GM19397 (cell line): ENCODE data around the gene WFIKKN1.

Experiments used
- ATAC-seq: cut with Tn5 transposase; IDR thresholded peaks from one replicate; pipeline ENCODE4 v1.9.1; 2021; ENCODE audit warnings: mild to moderate bottlenecking, moderate library complexity; ENCODE audit not compliant: unreplicated experiment

The WFIKKN1 gene

DNA sequence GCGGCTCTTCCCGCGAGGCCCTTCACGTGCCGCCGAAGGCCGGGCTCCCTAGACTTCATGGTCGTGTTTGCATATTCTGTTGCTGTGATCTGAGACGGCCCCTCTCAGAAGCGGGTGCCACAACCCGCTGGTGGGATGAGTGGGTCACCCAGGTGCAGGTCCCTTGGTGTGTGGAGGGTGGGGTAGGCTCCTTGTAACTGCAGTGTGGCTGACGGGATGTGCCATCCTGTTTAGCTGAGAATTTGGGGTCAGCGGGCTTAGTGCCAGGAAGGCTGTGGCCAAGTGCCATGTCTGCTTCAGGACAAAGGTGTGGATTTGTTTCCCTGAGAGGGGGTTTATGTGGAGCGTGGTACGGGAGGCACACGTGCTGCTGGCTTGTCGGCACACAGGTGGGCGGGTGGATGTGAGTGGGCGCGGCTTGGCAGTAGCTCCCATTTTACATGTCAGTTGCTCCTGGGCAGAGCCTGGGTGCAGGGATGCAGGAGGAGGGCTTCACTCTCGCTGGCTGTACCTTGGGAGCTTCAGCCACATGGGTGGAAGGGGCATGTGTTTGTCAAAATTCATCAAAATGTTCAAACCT is 9.2 kb upstream of the WFIKKN1 start:
- ATAC-seq: no peak

DNA sequence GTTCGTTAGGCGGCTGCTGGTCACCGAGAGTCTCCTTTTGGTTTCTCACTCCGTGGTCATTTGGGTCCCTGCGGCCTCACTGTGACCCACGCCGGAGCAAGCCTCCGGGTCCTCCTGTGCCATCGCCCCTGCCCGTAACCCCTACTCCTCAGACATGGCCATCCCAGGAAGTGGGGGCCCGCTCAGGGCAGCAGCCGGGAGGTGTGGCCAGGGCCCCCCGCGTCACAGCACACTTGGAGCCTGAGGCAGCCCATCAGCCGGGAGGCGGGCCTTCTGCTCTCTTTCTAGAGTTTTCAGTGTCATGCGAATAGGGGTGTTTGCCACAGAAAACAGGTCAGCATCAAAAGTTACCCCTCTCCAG is 7.9 kb upstream of the WFIKKN1 start:
- no peak for ATAC-seq

DNA sequence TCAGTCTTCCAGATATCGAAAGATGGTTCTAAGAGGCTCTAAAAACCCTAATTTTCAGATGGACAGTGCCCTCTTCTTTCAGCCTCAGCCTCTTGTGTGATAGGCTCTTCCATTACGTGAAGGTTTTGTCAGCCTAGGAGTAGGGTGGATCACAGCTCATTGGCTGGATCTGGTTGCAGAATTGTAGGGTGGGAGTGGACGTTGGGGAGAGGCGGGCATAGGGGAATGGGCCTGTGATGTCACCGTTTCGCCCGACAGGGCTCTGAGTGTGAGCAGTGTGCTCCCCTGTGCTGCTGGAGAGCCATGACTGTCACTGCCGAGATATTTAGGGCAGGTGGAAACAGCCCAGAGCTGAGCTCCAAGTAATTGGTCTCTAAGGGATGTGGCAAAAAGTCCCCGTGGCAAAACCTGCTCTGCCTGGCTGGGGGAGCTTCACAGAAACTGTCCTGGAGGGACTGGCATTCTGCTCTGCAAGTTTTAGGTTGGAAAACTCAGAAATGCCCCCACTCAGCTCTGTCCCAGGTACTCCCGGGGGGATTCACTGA is 6.2 kb upstream of the WFIKKN1 start:
- ATAC-seq: no peak

DNA sequence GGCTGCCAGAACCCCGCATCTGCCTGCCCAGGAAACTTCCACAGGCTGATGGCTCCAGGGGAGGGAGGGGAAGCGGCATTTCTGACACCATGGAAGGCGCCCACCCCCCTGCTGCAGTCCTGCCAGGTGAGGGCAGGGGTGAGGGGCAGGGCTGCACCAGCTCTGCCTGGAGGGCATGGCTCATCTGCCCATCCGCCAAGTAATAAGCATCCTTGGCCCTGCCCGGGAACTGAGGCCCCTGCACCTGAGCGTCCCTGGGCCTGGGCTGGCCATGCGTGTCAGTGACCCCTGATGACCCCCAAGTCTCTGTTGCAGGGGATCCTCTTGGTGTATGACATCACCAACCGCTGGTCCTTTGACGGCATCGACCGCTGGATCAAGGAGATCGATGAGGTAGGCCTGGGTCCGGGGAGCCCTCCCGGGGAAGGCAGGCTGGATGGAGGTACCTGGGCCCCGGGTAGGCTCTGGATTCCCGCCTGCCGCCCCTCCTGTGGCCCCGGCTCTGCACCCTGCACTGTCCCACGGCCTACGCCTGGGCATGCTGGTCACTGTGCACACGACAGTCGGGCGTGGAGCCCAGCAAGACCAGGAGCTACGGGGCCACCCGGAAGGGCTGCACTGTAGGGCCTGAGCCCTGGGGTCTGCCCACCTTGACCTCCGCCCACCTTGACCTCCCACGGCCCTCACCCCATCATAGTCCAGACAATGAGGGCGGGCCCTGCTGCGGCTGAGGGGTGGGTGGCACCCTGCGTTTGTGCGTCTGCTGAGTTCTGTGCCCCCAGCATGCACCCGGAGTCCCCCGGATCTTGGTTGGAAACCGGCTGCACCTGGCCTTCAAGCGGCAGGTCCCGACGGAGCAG is 5.4 kb upstream of the WFIKKN1 start:
- no peak for ATAC-seq

- no peak for ATAC-seq
These were observed 4.6 kb upstream of the WFIKKN1 start for GRCh38 chr16:625977-626765.

DNA sequence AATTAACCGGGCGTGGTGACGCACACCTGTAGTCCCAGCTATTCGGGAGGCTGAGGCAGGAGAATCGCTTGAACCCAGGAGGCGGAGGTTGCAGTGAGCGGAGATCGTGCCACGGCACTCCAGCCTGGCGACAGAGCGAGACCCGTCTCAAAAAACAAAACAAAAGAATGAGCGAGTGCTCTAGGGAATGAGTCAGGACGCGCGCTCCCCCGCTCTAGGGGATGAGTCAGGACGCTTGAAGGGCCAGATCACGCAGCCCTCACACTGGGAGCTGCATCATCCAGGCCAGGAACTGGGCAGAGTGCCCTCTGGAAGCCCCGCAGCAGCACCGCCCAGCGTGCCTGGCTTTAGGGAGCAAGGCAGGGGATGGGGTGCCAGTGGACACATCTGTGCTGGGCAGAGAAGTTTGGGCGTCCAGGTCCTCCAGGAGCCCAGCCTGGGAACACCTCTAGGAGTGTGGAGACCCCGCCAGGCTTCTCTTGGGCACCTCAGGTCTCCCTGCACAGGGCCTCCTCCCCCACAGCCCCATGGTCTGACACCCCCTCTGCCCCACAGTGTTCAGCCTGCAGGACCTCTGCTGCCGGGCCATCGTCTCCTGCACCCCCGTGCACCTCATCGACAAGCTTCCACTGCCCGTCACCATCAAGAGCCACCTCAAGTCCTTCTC is 3.9 kb upstream of the WFIKKN1 start:
- ATAC-seq: no peak

DNA sequence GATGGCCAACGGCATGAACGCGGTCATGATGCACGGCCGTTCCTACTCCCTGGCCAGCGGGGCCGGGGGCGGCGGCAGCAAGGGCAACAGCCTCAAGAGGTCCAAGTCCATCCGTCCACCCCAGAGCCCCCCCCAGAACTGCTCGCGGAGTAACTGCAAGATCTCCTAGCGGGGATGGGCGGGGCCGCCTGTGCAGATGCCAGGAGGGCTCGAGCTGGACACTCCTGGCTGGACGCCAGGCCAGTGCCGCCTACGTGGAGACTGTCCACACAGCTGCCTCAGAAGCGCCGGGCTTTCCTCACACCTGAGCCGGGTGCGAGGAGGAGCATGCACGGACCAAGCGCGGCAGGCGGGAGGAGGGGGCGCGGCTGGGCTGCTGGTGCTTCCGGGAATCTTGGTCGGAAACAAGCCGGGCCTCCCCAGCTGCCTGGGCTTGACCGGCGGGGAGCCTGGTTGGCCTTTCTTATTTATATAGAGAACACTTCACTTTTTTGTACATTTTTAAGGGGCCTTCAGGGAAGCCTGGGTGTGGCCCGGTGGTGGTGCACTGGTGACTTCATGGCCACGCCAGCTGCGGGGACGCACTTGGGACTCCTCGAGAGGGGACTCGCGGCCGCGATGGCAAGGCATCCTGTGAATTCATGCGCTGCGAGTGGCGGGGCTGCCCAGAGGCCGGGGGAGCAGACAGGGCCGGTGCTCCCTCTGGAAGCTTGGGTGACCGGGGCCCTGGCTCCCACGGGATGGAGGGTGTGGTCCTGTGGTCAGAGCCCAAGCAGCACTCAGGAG is 3.1 kb upstream of the WFIKKN1 start:
- no peak for ATAC-seq

GRCh38 chr16:628321-629061 is 2.3 kb upstream of the WFIKKN1 start:
- ATAC-seq: no peak

GRCh38 chr16:629185-629832 is 1.5 kb upstream of the WFIKKN1 start:
- no peak for ATAC-seq

DNA sequence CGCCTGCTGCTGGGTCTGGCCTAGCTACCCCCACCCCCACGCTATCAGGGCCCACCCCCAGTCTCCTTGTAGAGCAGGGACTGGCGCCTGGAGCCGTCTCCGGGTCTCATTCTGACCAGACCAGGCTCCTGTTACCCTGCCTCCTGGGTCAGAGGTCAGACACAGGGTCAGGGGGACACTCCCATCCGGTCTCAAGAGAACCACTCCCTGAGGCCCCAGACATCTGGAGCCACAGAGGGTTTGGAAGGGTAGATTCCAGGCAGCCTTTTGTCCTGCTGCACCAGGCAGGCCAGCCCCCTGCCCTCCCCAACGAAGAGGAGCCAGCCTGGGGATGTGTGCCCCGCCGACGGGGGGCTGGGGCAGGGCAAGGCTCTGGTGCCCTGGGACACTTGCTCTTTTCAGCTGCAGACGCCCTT is 944 bp upstream of the WFIKKN1 start:
- no peak for ATAC-seq

DNA sequence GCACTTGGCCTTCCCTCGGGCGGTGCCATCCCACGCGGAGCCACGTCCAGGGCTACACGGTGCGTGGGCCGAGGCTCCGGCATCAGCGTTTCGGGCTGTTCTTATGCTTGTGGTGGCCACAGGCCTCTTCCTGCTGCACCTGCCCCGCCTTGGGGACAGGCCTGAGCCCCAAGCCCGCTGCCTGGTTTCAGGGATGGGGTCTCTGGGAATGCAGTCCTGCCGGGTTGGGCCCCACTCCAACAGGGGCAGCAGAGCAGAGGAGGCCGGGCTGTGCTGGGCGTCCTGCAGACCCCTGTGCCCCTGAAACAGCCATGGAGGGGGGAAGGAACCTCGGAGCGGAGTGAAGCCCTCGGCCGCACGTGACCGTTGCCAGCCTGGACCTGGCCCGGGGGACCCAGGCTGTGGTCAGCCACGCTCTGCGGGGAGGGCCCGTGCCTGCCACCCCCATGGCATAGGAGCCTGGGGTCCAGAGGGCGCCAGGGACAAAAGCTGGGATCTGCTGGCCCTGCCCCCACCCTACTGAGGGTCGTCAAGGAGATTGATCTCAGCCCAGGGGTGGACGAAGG is 453 bp upstream of the WFIKKN1 start:
- ATAC-seq: no peak

DNA sequence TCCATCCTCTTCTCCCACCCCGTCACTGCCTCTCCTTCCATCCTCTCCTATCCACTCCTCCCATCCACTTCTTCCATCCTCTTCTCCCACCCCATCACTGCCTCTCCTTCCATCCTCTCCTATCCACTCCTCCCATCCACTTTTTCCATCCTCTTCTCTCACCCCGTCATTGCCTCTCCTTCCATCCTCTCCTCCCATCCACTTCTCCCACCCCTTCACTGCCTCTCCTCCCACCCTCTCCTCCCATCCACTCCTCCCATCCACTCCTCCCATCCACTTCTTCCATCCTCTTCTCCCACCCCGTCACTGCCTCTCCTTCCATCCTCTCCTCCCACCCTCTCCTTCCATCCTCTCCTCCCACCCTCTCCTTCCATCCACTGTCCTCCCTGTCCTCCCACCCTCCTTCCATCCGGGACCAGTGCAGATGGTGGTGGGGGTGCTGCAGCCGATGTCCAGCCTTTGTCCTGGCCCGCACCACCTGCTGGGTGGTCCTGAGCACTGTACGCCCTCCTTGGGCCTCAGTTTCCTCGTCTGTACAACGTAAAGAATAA is 1.1 kb downstream of the WFIKKN1 start:
- no peak for ATAC-seq

DNA sequence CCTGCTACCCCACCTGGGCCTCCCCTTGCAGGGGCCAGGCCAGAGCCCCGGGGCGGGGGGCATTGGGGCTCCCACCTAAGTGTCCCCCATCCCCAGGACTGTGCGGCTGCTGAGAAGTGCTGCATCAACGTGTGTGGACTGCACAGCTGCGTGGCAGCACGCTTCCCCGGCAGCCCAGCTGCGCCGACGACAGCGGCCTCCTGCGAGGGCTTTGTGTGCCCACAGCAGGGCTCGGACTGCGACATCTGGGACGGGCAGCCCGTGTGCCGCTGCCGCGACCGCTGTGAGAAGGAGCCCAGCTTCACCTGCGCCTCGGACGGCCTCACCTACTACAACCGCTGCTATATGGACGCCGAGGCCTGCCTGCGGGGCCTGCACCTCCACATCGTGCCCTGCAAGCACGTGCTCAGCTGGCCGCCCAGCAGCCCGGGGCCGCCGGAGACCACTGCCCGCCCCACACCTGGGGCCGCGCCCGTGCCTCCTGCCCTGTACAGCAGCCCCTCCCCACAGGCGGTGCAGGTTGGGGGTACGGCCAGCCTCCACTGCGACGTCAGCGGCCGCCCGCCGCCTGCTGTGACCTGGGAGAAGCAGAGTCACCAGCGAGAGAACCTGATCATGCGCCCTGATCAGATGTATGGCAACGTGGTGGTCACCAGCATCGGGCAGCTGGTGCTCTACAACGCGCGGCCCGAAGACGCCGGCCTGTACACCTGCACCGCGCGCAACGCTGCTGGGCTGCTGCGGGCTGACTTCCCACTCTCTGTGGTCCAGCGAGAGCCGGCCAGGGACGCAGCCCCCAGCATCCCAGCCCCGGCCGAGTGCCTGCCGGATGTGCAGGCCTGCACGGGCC is 1.9 kb downstream of the WFIKKN1 start:
- no peak for ATAC-seq

DNA sequence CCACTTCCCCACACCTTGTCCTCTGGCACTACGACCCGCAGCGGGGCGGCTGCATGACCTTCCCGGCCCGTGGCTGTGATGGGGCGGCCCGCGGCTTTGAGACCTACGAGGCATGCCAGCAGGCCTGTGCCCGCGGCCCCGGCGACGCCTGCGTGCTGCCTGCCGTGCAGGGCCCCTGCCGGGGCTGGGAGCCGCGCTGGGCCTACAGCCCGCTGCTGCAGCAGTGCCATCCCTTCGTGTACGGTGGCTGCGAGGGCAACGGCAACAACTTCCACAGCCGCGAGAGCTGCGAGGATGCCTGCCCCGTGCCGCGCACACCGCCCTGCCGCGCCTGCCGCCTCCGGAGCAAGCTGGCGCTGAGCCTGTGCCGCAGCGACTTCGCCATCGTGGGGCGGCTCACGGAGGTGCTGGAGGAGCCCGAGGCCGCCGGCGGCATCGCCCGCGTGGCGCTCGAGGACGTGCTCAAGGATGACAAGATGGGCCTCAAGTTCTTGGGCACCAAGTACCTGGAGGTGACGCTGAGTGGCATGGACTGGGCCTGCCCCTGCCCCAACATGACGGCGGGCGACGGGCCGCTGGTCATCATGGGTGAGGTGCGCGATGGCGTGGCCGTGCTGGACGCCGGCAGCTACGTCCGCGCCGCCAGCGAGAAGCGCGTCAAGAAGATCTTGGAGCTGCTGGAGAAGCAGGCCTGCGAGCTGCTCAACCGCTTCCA is 2.7 kb downstream of the WFIKKN1 start:
- ATAC-seq: no peak

DNA sequence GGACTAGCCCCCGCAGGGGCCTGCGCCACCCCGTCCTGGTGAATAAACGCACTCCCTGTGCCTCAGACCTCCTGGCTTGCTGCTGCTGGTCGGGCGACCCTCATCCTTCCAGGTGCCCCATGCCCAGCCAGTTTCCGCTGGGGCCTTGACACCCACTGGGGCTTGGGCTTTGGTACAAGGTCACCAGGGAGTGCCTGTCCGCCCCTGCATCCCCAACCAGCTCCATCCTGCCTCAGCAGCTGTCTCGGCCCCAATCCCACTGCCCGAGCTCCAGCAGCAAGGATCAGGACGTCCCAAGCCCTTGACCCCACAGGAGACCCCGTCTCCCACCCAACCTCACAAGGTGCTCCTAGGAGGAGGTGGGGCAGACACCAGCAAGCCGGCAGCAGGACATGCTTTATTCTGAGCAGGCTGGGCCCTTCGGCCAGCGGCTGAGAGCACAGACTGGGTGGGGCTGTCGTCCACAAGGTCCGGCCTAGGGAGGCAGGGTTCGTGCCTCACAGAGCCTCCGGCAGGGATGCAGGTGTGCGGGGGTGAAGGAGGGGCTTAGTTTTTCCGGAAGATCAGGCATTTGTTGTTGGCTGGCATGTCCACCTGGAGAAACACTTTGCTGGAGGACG is 3.4 kb downstream of the WFIKKN1 start:
- ATAC-seq: no peak

- no peak for ATAC-seq
These were observed 4.2 kb downstream of the WFIKKN1 start for GRCh38 chr16:634996-635395.
